Activated CD8-positive, alpha-beta T cell treated with anti-CD3 and anti-CD28 coated beads for 36 hours (primary cell): Measurements from ENCODE around the gene NEK7. TPM values are rescaled to one million over a fixed set of nuclear protein-coding genes. Genes with fewer than 3 reads are reported as not detected.

Source experiments
- ATAC-seq: fragments of 200-7000 bp; cut with Tn5 transposase; one replicate; pipeline ENCODE4 v1.10.0; 2021; ENCODE audit warnings: mild to moderate bottlenecking, moderate library complexity
- CTCF ChIA-PET: fragments of 350-600 bp; sonication (Branson Sonifier 250); formaldehyde crosslinking; loops from one replicate; lab custom pipeline; 2021; ENCODE audit warnings: antibody characterized with exemption; lab: Charles Lee
- POLR2A ChIA-PET: fragments of 350-600 bp; sonication (Branson Sonifier 250); formaldehyde crosslinking; loops from one replicate; lab custom pipeline; 2021; ENCODE audit warnings: antibody characterized with exemption; lab: Charles Lee
- DNase-seq: peaks from one replicate; pipeline ENCODE4 v3.0.0-alpha.2; 2020
- H3K27ac Mint-ChIP-seq: one replicate; pipeline ENCODE4 v1.8.0; 2021; ENCODE audit warnings: mild to moderate bottlenecking, mixed read lengths
- H3K27me3 Mint-ChIP-seq: one replicate; pipeline ENCODE4 v1.8.0; 2021; ENCODE audit warnings: mixed read lengths
- H3K36me3 Mint-ChIP-seq: one replicate; pipeline ENCODE4 v1.8.0; 2021; ENCODE audit warnings: low read depth, mixed read lengths
- H3K4me1 Mint-ChIP-seq: one replicate; pipeline ENCODE4 v1.8.0; 2021; ENCODE audit warnings: low read depth, mixed read lengths
- H3K4me3 Mint-ChIP-seq: one replicate; pipeline ENCODE4 v1.8.0; 2021; ENCODE audit warnings: mild to moderate bottlenecking, moderate library complexity, mixed read lengths
- H3K9me3 Mint-ChIP-seq: one replicate; pipeline ENCODE4 v1.8.0; 2021; ENCODE audit warnings: mixed read lengths
- CTCF ChIP-seq: fragments of 200-600 bp; IDR thresholded peaks from one replicate; pipeline ENCODE4 v1.8.0; 2022; ENCODE audit warnings: antibody characterized with exemption, mild to moderate bottlenecking
- intact Hi-C: fragments of 100-400 bp; cut with micrococcal nuclease; formaldehyde crosslinking; loops from one replicate; pipeline ENCODE4 v1.10.0; 2022
- total RNA-seq, 2 experiments: library from RNA; stranded (reverse); gene quantifications; one replicate each; pipeline ENCODE4 v1.2.3, GENCODE V29; 2021

Gene NEK7
- total RNA-seq, 2 experiments from 2014 or later = 71.4 to 76.4 TPM

- H3K36me3 Mint-ChIP-seq = peaks cover 13% of the 10 kb centered on the region
- POLR2A ChIA-PET = no interaction called here
- no peaks in the 10 kb centered on the region for H3K27me3 Mint-ChIP-seq
- TF ChIP-seq CTCF = no peak
- CTCF ChIA-PET = interaction anchor here (0.9 kb wide), 1 partner anchor 77 kb away, joined by 3 read pairs; no protein-coding TSS in a partner anchor
- no peak overlapping the region for H3K4me3 Mint-ChIP-seq
- intact Hi-C loops = no loop called here
- peaks cover 49% of the 10 kb centered on the region for H3K4me1 Mint-ChIP-seq
- DNase-seq (no peak), ATAC-seq (no peak)
- H3K27ac Mint-ChIP-seq = no peak overlapping the region
- peaks cover 3% of the 10 kb centered on the region for H3K9me3 Mint-ChIP-seq
These were observed 76.3 kb downstream of the NEK7 start for GRCh38 chr1:198232940-198233675.

- no peak for TF ChIP-seq CTCF
- H3K27me3 Mint-ChIP-seq = no peaks in the 10 kb centered on the region
- intact Hi-C loops = no loop called here
- H3K9me3 Mint-ChIP-seq = peaks cover 3% of the 10 kb centered on the region
- peak overlapping the region; percentile 58 for H3K4me3 Mint-ChIP-seq
- H3K36me3 Mint-ChIP-seq = peaks cover 14% of the 10 kb centered on the region
- DNase-seq = no peak
- ChIA-PET CTCF (no interaction called here), POLR2A (interaction anchor here (0.6 to 1.7 kb wide), 2 partner anchors 38 to 76 kb away, joined by 4 to 7 read pairs; no protein-coding TSS in a partner anchor)
- H3K27ac Mint-ChIP-seq = peak overlapping the region; percentile 71
- ATAC-seq = peak; percentile 62
- peaks cover 44% of the 10 kb centered on the region for H3K4me1 Mint-ChIP-seq
These were observed 77.9 kb downstream of the NEK7 start for GRCh38 chr1:198234520-198235251.

GRCh38 chr1:198238121-198238520 is 81.3 kb downstream of the NEK7 start:
- ATAC-seq (no peak), DNase-seq (no peak)
- Mint-ChIP-seq H3K4me1 (peaks cover 50% of the 10 kb centered on the region), H3K27ac (no peak overlapping the region), H3K9me3 (peaks cover 3% of the 10 kb centered on the region), H3K27me3 (no peaks in the 10 kb centered on the region), H3K36me3 (peaks cover 13% of the 10 kb centered on the region), H3K4me3 (no peak overlapping the region)
- ChIA-PET POLR2A (no interaction called here), CTCF (no interaction called here)
- intact Hi-C loops = no loop called here
- no peak for TF ChIP-seq CTCF

GRCh38 chr1:198241553-198241952 is 84.8 kb downstream of the NEK7 start:
- CTCF ChIA-PET = no interaction called here
- no peaks in the 10 kb centered on the region for H3K27me3 Mint-ChIP-seq
- no peak for TF ChIP-seq CTCF
- ATAC-seq (peak; percentile 76), DNase-seq (no peak)
- H3K36me3 Mint-ChIP-seq = peaks cover 15% of the 10 kb centered on the region
- POLR2A ChIA-PET = no interaction called here
- peaks cover 46% of the 10 kb centered on the region for H3K4me1 Mint-ChIP-seq
- H3K27ac Mint-ChIP-seq = peak overlapping the region; percentile 15
- peaks cover 1% of the 10 kb centered on the region for H3K9me3 Mint-ChIP-seq
- intact Hi-C loops = no loop called here
- H3K4me3 Mint-ChIP-seq = no peak overlapping the region

- POLR2A ChIA-PET = no interaction called here
These were observed 88.0 kb downstream of the NEK7 start for GRCh38 chr1:198244772-198245171.

More at GRCh38 chr1:198244772-198245171, 88.0 kb downstream of the NEK7 start:
- Mint-ChIP-seq H3K27ac (no peak overlapping the region), H3K4me3 (no peak overlapping the region), H3K4me1 (peaks cover 46% of the 10 kb centered on the region), H3K36me3 (peaks cover 23% of the 10 kb centered on the region), H3K27me3 (no peaks in the 10 kb centered on the region), H3K9me3 (peaks cover 8% of the 10 kb centered on the region)
- TF ChIP-seq CTCF = no peak
- DNase-seq = no peak
- intact Hi-C loops = no loop called here
- CTCF ChIA-PET = interaction anchor here (1.3 to 2.0 kb wide), 3 partner anchors 10 to 16 kb away, joined by 3 to 6 read pairs (median 4); no protein-coding TSS in a partner anchor
- no peak for ATAC-seq
